ENCODE data around the gene CGNL1. TPM values are rescaled to one million over a fixed set of nuclear protein-coding genes. Genes with fewer than 3 reads are reported as not detected.

Gene CGNL1
- total and polyA plus RNA-seq, 7 donors, result 0.18 to 2.2 (median 0.37) TPM

GRCh38 chr15:57495554-57496165, 119.4 kb downstream of the CGNL1 start:
- ATAC-seq, result no peak
- Histone ChIP-seq H3K36me3 (ENCODE audit: insufficient read depth in 1 of 2, low read depth in 1 of 2) (no peaks in the 10 kb centered on the region), H3K27ac (no peak overlapping the region), H3K4me1 (no peaks in the 10 kb centered on the region), H3K4me3 (no peak overlapping the region), H3K9me3 (no peaks in the 10 kb centered on the region), H3K27me3 (ENCODE audit: insufficient read depth in 3 of 3, low read length in 2 of 3) (peaks cover 0 to 6% (median 0%) of the 10 kb centered on the region in 3 donors)
- WGBS, 3 donors, result 94 to 98% (median 95%) methylated on average over 2 of the region's 2 CpGs
- no peak for DNase-seq
- TF ChIP-seq CTCF (IDR thresholded peaks at IDR 0.05), result no peak
- intact Hi-C loops (cut with DNase I), result no loop called here

- TF ChIP-seq CTCF (IDR thresholded peaks at IDR 0.05), result no peak
- H3K36me3 ChIP-seq (ENCODE audit: insufficient read depth in 1 of 2, low read depth in 1 of 2), result no peaks in the 10 kb centered on the region
- no peak overlapping the region for H3K27ac ChIP-seq
- DNase-seq (no peak), ATAC-seq (no peak)
- H3K4me1 ChIP-seq, result no peaks in the 10 kb centered on the region
- H3K27me3 ChIP-seq (ENCODE audit: insufficient read depth in 3 of 3, low read length in 2 of 3), result peaks cover 0 to 6% (median 0%) of the 10 kb centered on the region in 3 donors
- 95 to 100% (median 100%) methylated on average over 1 of the region's 1 CpG for WGBS, 3 donors
- no peaks in the 10 kb centered on the region for H3K9me3 ChIP-seq
- intact Hi-C loops (cut with DNase I), result no loop called here
- H3K4me3 ChIP-seq, result no peak overlapping the region
These were observed 120.3 kb downstream of the CGNL1 start for GRCh38 chr15:57496594-57496945.

GRCh38 chr15:57496946-57497869, 120.9 kb downstream of the CGNL1 start:
- ATAC-seq, result no peak
- 78 to 80% (median 79%) methylated on average over 15 of the region's 15 CpGs for WGBS, 3 donors
- intact Hi-C loops (cut with DNase I), result no loop called here

GRCh38 chr15:57500256-57500655, 124.0 kb downstream of the CGNL1 start:
- 81 to 84% (median 83%) methylated on average over 10 of the region's 10 CpGs for WGBS, 3 donors
- no peaks in the 10 kb centered on the region for H3K27me3 ChIP-seq (ENCODE audit: insufficient read depth in 3 of 3, low read length in 2 of 3)
- H3K36me3 ChIP-seq (ENCODE audit: insufficient read depth in 1 of 2, low read depth in 1 of 2), result no peaks in the 10 kb centered on the region
- DNase-seq (no peak), ATAC-seq (no peak)
- intact Hi-C loops (cut with DNase I), result no loop called here
- H3K27ac ChIP-seq, result no peak overlapping the region
- H3K4me1 ChIP-seq, result no peaks in the 10 kb centered on the region
- H3K9me3 ChIP-seq, result no peaks in the 10 kb centered on the region
- no peak for TF ChIP-seq CTCF (IDR thresholded peaks at IDR 0.05)
- H3K4me3 ChIP-seq, result no peak overlapping the region

More at GRCh38 chr15:57496946-57497869, 120.9 kb downstream of the CGNL1 start:
- Histone ChIP-seq H3K9me3 (no peaks in the 10 kb centered on the region), H3K27me3 (ENCODE audit: insufficient read depth in 3 of 3, low read length in 2 of 3) (peaks cover 0 to 6% (median 0%) of the 10 kb centered on the region in 3 donors), H3K4me3 (no peak overlapping the region), H3K36me3 (ENCODE audit: insufficient read depth in 1 of 2, low read depth in 1 of 2) (no peaks in the 10 kb centered on the region), H3K27ac (no peak overlapping the region), H3K4me1 (no peaks in the 10 kb centered on the region)
- no peak for DNase-seq
- no peak for TF ChIP-seq CTCF (IDR thresholded peaks at IDR 0.05)
